T-helper 1 cell treated with Interleukin-12 subunit alpha and Interleukin-12 subunit beta and Interleukin-4 antibody, amounts not matched to agents 30 ng/mL and 1 ng/mL, for 36 hours (primary cell): ENCODE data around the gene PIF1. TPM values are rescaled to one million over a fixed set of nuclear protein-coding genes. Genes with fewer than 3 reads are reported as not detected.

Experiments
- intact Hi-C: fragments of 100-400 bp; cut with micrococcal nuclease; formaldehyde crosslinking; loops from one replicate; pipeline ENCODE4 v1.15.1; 2024
- total RNA-seq: library from RNA; stranded (reverse); gene quantifications from 2 replicates; pipeline ENCODE4 v1.2.3, GENCODE V29; 2022

The PIF1 gene
- total RNA-seq, 1 donor from 2014 or later, result 33.7 TPM

DNA sequence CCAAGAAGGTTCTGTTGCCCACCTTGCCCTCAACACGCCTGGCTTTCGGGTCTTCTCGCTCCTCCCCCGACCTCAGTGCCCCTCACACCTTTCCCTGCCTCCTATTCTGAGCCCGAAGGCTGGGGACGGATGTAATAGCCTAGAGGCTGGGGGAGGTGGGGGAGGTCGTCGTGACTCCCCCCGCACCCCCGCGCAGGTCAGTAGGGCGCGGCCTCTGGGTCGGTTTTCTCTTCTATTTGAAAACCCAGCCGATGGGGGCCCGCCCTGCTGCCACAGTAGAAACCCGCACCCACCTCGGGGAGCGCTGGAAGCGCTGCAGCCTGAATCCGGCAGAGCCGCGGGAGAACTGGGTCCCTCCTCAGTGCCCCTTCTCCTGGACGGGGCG is 49.1 kb downstream of the PIF1 start:
- intact Hi-C loops, result no loop called here

- intact Hi-C loops, result no loop called here
These were observed 49.7 kb downstream of the PIF1 start, which contains the start of gene RBPMS2 for GRCh38 chr15:64775551-64776401. Gene RBPMS2 (minus strand): TSS chr15:64775589. CDS start chr15:64775319, 270 bp downstream.

DNA sequence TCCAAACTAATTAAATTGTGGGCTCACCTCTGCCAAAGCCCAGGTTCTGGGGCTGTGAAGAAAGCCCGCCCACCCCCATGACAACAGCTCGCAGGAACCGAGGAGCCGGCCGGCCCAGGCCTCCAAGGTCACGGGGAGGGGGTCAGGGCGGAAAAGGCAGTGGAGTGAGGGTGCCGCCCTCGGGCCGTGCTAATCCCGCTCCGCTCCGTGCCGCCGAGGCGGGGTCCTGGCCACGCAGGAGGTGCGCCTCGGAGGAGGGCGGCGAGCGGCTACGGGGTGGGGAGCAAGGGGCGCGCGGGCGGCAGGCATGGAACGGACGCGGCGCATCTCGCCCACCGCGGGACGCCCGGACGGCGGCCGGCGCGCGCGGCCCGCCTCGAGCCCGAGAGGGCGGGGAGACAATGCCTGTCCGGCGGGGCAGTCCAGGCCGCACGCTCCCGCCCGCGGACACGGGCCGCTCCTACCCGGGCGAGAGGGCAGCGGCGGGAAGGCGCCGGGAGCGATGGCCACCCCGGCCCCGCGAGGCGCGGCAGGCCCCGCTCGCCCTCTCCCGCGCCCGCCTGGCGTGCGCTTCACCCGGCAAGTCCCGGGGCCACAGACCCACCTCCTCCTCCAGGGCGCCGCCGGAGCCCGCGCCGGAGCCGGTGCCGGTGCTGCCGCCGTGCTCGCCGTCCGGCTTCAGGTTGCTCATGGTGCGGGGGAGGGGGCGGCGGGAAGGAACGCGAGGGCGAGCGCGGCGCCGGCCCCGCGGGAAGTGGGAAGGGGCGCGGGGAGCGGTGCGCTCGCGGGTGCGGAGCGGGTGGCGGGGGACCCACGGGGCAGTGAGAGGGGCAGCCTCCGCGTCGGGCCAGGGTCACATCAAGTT is 50.6 kb downstream of the PIF1 start:
- intact Hi-C loops, result no loop called here

DNA sequence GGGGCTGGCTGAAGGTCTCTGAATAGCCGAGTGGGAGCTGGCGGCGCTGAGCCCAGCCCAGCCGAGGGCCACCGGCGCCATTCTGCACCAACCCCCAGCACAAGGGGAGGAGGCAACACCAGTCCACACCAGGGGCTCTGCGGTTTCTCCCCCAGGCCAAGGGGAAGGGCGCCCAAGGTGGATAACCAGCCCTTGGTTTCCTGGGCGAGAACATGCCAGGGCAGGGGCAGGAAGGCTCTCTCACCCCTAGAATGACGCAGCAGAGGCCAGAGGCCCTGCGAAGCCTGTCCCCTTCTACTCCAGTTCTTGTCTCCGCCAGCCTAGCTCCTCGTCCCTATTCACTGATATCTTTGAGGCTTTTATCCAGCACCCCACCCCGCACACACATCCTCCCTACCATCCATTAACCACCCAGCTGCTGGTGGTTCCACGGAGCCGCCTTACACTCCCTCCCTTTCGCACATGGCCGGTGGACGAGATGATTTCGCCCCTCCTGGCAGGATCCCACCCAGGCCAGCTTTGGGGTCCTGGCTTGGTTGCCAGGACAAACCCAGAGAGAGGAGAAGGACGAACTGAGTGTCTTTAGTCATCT is 51.3 kb downstream of the PIF1 start:
- intact Hi-C loops, result no loop called here

DNA sequence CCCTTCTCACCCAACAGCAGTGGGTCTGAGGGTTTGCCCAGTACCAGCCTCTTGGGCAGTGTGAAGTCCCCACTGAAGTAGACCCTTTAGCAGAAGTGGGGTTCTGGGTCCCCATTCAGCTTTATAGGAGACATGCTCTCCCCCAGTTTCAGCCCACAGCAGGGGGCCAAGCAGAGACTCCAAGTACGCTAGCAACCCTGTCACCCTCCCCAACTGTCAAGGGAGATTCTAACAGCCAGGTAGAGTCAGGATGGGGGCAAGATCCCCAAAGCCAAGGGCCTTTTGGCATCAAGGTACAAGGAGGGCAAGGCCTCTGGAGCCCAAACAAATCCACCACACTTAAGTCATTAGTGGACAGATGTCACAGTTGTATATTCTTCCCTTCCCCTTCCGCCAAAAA is 51.8 kb downstream of the PIF1 start:
- intact Hi-C loops, result no loop called here

DNA sequence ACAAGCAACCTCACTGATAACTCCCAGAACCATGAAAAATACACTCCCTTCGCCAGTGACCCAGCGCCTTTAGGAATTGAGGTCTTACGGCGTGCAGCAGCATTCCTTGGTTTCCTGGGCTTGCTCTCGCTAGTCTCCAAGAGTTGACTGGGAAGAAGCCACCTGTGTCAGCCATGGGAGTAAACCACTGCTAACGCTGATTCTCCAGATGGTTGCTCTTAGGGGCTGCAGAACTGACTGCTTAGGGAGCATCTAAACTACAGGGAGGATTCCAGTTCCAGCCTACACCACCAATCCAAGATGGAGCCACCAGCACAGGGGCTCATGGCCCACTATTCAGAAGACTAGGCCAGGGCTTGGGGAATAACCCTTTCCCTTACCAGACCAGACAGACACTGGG is 52.5 kb downstream of the PIF1 start:
- intact Hi-C loops, result no loop called here

DNA sequence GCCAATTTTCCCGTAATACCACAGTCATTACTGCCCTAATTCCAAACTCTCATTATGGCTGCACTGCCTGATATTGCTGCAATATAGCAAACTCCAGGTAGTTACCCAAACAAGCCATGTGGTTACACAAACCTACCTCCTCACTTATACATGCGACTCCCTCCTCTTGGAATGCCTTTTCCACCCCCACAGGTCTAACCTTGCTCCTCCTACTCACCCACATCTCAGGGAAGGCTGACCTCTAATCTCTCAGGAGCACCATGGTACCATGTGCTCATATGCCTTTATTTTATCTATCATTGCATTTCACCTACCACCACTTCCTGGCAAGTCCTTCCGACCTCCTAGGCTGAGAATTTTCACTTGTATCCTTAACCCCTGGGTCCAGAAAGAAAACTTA is 53.0 kb downstream of the PIF1 start:
- intact Hi-C loops, result no loop called here

DNA sequence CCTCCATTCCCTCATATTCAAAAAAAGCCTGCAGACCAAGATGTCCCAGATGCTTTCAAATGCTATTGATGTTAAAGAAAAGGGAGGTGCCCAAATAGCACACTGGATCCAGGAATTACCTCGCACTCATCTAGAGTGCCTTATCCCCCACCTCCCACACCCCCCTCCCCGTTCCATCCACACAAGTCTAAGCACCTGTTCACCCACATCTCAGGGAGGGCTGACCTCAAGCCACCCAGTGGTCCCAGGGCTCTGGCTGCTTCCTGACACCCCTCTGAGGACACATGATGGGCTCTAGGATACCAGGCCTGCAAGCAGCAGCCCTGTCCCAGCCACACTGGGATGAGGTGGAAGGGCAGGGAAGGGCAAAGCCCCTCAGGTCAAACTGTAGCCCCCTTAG is 54.8 kb downstream of the PIF1 start:
- intact Hi-C loops, result no loop called here

- intact Hi-C loops, result no loop called here
These were observed 58.2 kb downstream of the PIF1 start for GRCh38 chr15:64767203-64767602.

GRCh38 chr15:64766058-64766457 is 59.4 kb downstream of the PIF1 start:
- intact Hi-C loops, result no loop called here

Other genes starting within 250 kb of the PIF1 start
- not detected in 2 replicates for gene RBPMS2, start 50.1 kb downstream of the PIF1 start, total RNA-seq
- 33.4 and 34.7 TPM in 2 replicates for gene PLEKHO2, start 16.3 kb upstream of the PIF1 start, total RNA-seq
- 2.2 and 2.6 TPM in 2 replicates for gene ANKDD1A, start 86.3 kb upstream of the PIF1 start, total RNA-seq
- 58.2 and 63.6 TPM in 2 replicates for gene SPG21, start 164.3 kb upstream of the PIF1 start, total RNA-seq
- 12.4 TPM in 2 replicates for gene MTFMT, start 204.0 kb upstream of the PIF1 start, total RNA-seq
- not detected in 2 replicates for gene SLC51B, start 219.7 kb upstream of the PIF1 start, total RNA-seq
- gene RASL12, start 242.3 kb upstream of the PIF1 start, total RNA-seq, result not detected in 2 replicates